Osteoblast (primary cell): ENCODE results near the gene IL17B. TPM values are rescaled to one million over a fixed set of nuclear protein-coding genes. Genes with fewer than 3 reads are reported as not detected.

Experiments
- DNase-seq: peaks from one replicate; pipeline ENCODE4 v3.0.0; 2011; ENCODE audit warnings: low spot score, mixed read lengths; ENCODE audit not compliant: insufficient read length; ENCODE audit errors: missing footprints
- H2AFZ ChIP-seq: 2 replicates; pipeline ENCODE4 v1.6.0; 2011; ENCODE audit warnings: mild to moderate bottlenecking, low read length
- H3K27ac ChIP-seq: 2 replicates; pipeline ENCODE4 v1.5.1; 2011; ENCODE audit warnings: mild to moderate bottlenecking, low read depth, low read length, moderate library complexity
- H3K27me3 ChIP-seq: 2 replicates; pipeline ENCODE4 v1.6.0; 2012; ENCODE audit warnings: mild to moderate bottlenecking, control low read depth, inconsistent platforms, low read length, moderate library complexity; ENCODE audit not compliant: insufficient read depth
- H3K36me3 ChIP-seq: 2 replicates; pipeline ENCODE4 v1.5.1; 2011; ENCODE audit warnings: mild to moderate bottlenecking, low read length, control low read depth, moderate library complexity; ENCODE audit not compliant: insufficient read depth
- H3K4me1 ChIP-seq: 2 replicates; pipeline ENCODE4 v1.5.1; 2011; ENCODE audit warnings: mild to moderate bottlenecking, low read length, control low read depth, moderate library complexity; ENCODE audit not compliant: insufficient read depth
- H3K4me2 ChIP-seq: 2 replicates; pipeline ENCODE4 v1.6.0; 2011; ENCODE audit warnings: mild to moderate bottlenecking, low read length; ENCODE audit not compliant: insufficient read depth
- H3K4me3 ChIP-seq: fragments of 200-600 bp; sonication (generic); 3 replicates; pipeline ENCODE4 v1.5.1; 2012; ENCODE audit warnings: mild to moderate bottlenecking, low read length, inconsistent platforms; ENCODE audit not compliant: insufficient read depth
- H3K79me2 ChIP-seq: 2 replicates; pipeline ENCODE4 v1.6.0; 2012; ENCODE audit warnings: mild to moderate bottlenecking, low read length, control low read depth, inconsistent platforms; ENCODE audit not compliant: insufficient read depth
- H3K9me3 ChIP-seq: 2 replicates; pipeline ENCODE4 v1.5.1; 2011; ENCODE audit warnings: low read depth, low read length, control low read depth
- H4K20me1 ChIP-seq: 2 replicates; pipeline ENCODE4 v1.6.0; 2012; ENCODE audit warnings: mild to moderate bottlenecking, low read length, control low read depth; ENCODE audit not compliant: insufficient read depth
- CTCF ChIP-seq: IDR thresholded peaks from 2 replicates; pipeline ENCODE4 v1.5.1; 2011; ENCODE audit warnings: mild to moderate bottlenecking, low read depth, low read length, moderate library complexity; ENCODE audit errors: extremely low read depth
- total RNA-seq: library from RNA; depleted of rRNA; stranded (reverse); fragments of >200 nt; gene quantifications from 2 replicates; pipeline ENCODE4 v1.2.3, GENCODE V29; 2012

Gene IL17B
- total RNA-seq, 1 donor = not detected

- H3K9me3 ChIP-seq = no peaks in the 10 kb centered on the region
- H3K4me3 ChIP-seq = no peak overlapping the region
- H4K20me1 ChIP-seq = no peaks in the 10 kb centered on the region
- peaks cover 6% of the 10 kb centered on the region for H3K27me3 ChIP-seq
- H3K4me2 ChIP-seq = no peak overlapping the region
- no peaks in the 10 kb centered on the region for H3K79me2 ChIP-seq
- no peaks in the 10 kb centered on the region for H3K4me1 ChIP-seq
- DNase-seq = no peak
- no peak overlapping the region for H3K27ac ChIP-seq
- H3K36me3 ChIP-seq = no peaks in the 10 kb centered on the region
- no peak overlapping the region for H2AFZ ChIP-seq
- TF ChIP-seq CTCF = no peak
Observed at GRCh38 chr5:149372076-149372795, 6.9 kb downstream of the IL17B start.

GRCh38 chr5:149371296-149371962 is 7.7 kb downstream of the IL17B start:
- Histone ChIP-seq H3K79me2 (no peaks in the 10 kb centered on the region), H3K36me3 (no peaks in the 10 kb centered on the region), H4K20me1 (no peaks in the 10 kb centered on the region), H2AFZ (no peak overlapping the region), H3K4me1 (no peaks in the 10 kb centered on the region), H3K4me2 (no peak overlapping the region), H3K4me3 (no peak overlapping the region), H3K27ac (no peak overlapping the region), H3K9me3 (no peaks in the 10 kb centered on the region), H3K27me3 (peaks cover 6% of the 10 kb centered on the region)
- peak; percentile 89 for TF ChIP-seq CTCF
- peak; percentile 95 for DNase-seq

- no peak overlapping the region for H3K27ac ChIP-seq
- TF ChIP-seq CTCF = no peak
Observed at GRCh38 chr5:149370878-149371277, 8.2 kb downstream of the IL17B start.

GRCh38 chr5:149367972-149368645 is 11.0 kb downstream of the IL17B start:
- TF ChIP-seq CTCF = no peak
- H3K4me3 ChIP-seq = no peak overlapping the region
- no peaks in the 10 kb centered on the region for H3K36me3 ChIP-seq
- no peak overlapping the region for H3K4me2 ChIP-seq
- no peak for DNase-seq
- H3K27me3 ChIP-seq = peaks cover 6% of the 10 kb centered on the region
- H2AFZ ChIP-seq = no peak overlapping the region
- no peaks in the 10 kb centered on the region for H3K4me1 ChIP-seq
- no peaks in the 10 kb centered on the region for H3K79me2 ChIP-seq
- H3K9me3 ChIP-seq = no peaks in the 10 kb centered on the region
- no peaks in the 10 kb centered on the region for H4K20me1 ChIP-seq
- no peak overlapping the region for H3K27ac ChIP-seq

More at GRCh38 chr5:149370878-149371277, 8.2 kb downstream of the IL17B start:
- Histone ChIP-seq H2AFZ (no peak overlapping the region), H3K4me2 (no peak overlapping the region), H3K4me1 (no peaks in the 10 kb centered on the region), H3K27me3 (peaks cover 6% of the 10 kb centered on the region), H4K20me1 (no peaks in the 10 kb centered on the region), H3K79me2 (no peaks in the 10 kb centered on the region), H3K4me3 (no peak overlapping the region), H3K9me3 (no peaks in the 10 kb centered on the region), H3K36me3 (no peaks in the 10 kb centered on the region)
- DNase-seq = no peak
